ENCODE data around the gene GANC.

Gene GANC

GRCh38 chr15:42324308-42324707, 51.3 kb downstream of the GANC start:
- Histone ChIP-seq H3K4me1 (ENCODE audit: low read length) (no peaks in the 10 kb centered on the region), H3K4me3 (ENCODE audit: low read length) (no peak overlapping the region), H2AFZ (ENCODE audit: low read depth, low read length) (no peak overlapping the region), H4K20me1 (ENCODE audit: insufficient read depth, low read length) (no peaks in the 10 kb centered on the region), H3K27ac (ENCODE audit: low read length) (no peak overlapping the region), H3K27me3 (ENCODE audit: low read depth, low read length) (no peaks in the 10 kb centered on the region), H3K9ac (ENCODE audit: low read length) (no peak overlapping the region), H3K79me2 (ENCODE audit: low read length) (no peaks in the 10 kb centered on the region), H3K4me2 (ENCODE audit: low read length) (no peak overlapping the region), H3K36me3 (replicated peaks; ENCODE audit: low read depth, low read length) (peaks cover 17% of the 10 kb centered on the region), H3K9me3 (ENCODE audit: insufficient read depth, low read length) (no peaks in the 10 kb centered on the region)
- TF ChIP-seq EZH2phosphoT487 (IDR thresholded peaks at IDR 0.05; ENCODE audit: low read depth): no peak
- TF ChIP-seq, protein P1, sequence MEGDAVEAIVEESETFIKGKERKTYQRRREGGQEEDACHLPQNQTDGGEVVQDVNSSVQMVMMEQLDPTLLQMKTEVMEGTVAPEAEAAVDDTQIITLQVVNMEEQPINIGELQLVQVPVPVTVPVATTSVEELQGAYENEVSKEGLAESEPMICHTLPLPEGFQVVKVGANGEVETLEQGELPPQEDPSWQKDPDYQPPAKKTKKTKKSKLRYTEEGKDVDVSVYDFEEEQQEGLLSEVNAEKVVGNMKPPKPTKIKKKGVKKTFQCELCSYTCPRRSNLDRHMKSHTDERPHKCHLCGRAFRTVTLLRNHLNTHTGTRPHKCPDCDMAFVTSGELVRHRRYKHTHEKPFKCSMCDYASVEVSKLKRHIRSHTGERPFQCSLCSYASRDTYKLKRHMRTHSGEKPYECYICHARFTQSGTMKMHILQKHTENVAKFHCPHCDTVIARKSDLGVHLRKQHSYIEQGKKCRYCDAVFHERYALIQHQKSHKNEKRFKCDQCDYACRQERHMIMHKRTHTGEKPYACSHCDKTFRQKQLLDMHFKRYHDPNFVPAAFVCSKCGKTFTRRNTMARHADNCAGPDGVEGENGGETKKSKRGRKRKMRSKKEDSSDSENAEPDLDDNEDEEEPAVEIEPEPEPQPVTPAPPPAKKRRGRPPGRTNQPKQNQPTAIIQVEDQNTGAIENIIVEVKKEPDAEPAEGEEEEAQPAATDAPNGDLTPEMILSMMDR (IDR thresholded peaks at IDR 0.05; ENCODE audit: low read depth, low read length): no peak

DNA sequence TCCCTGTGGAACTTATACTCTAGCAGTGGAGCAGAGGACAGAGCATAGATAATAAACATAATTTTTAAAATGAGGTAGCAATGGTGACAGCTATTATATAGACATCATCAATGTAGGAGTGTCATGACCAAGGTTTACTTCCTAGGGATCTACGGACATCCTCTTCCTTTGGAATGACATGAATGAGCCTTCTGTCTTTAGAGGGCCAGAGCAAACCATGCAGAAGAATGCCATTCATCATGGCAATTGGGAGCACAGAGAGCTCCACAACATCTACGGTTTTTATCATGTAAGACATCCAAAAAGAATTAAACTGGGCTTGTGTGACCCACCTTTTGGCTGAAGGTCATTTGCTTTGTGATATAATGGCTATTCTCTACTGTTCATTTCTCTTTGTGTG, 56.2 kb downstream of the GANC start:
- peaks cover 14% of the 10 kb centered on the region for H3K36me3 ChIP-seq (replicated peaks; ENCODE audit: low read depth, low read length)
- H3K27ac ChIP-seq (ENCODE audit: low read length): no peak overlapping the region
- no peak overlapping the region for H3K9ac ChIP-seq (ENCODE audit: low read length)
- H3K79me2 ChIP-seq (ENCODE audit: low read length): no peaks in the 10 kb centered on the region
- TF ChIP-seq, protein P1 (IDR thresholded peaks at IDR 0.05; ENCODE audit: low read depth, low read length): no peak
- TF ChIP-seq EZH2phosphoT487 (IDR thresholded peaks at IDR 0.05; ENCODE audit: low read depth): no peak
- no peaks in the 10 kb centered on the region for H3K9me3 ChIP-seq (ENCODE audit: insufficient read depth, low read length)
- no peaks in the 10 kb centered on the region for H4K20me1 ChIP-seq (ENCODE audit: insufficient read depth, low read length)
- no peaks in the 10 kb centered on the region for H3K27me3 ChIP-seq (ENCODE audit: low read depth, low read length)
- H3K4me1 ChIP-seq (ENCODE audit: low read length): no peaks in the 10 kb centered on the region
- H2AFZ ChIP-seq (ENCODE audit: low read depth, low read length): no peak overlapping the region
- H3K4me3 ChIP-seq (ENCODE audit: low read length): no peak overlapping the region
- no peak overlapping the region for H3K4me2 ChIP-seq (ENCODE audit: low read length)

DNA sequence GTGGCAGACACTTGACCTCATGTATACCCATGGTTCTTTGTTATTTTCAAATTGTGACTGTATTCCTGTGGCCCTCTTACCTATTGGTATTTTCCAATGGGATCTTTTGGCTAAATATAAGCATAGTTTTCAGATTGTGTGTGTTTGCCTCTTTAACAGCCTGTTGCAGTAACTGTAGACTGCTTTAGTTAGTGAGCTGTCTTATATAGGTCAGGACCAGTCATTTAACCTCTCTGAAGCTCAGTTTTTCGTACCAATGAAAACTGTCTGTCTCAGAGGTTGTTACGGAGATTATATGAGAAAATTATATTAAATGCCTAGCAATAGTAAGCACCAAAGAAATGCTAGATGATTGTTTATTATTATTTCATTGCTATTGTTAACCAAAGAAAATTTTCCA, 57.0 kb downstream of the GANC start:
- Histone ChIP-seq H3K36me3 (replicated peaks; ENCODE audit: low read depth, low read length) (peaks cover 17% of the 10 kb centered on the region), H3K9ac (ENCODE audit: low read length) (no peak overlapping the region)
- TF ChIP-seq, protein P1 (IDR thresholded peaks at IDR 0.05; ENCODE audit: low read depth, low read length): no peak
- TF ChIP-seq EZH2phosphoT487 (IDR thresholded peaks at IDR 0.05; ENCODE audit: low read depth): no peak

GRCh38 chr15:42331235-42331634, 58.2 kb downstream of the GANC start:
- H3K27ac ChIP-seq (ENCODE audit: low read length): no peak overlapping the region
- H3K9ac ChIP-seq (ENCODE audit: low read length): no peak overlapping the region

More for the DNA sequence above, 57.0 kb downstream of the GANC start:
- Histone ChIP-seq H3K9me3 (ENCODE audit: insufficient read depth, low read length) (peaks cover 3% of the 10 kb centered on the region; the same call in 1 of the 2 replicates), H3K4me3 (ENCODE audit: low read length) (no peak overlapping the region), H3K27me3 (ENCODE audit: low read depth, low read length) (no peaks in the 10 kb centered on the region), H2AFZ (ENCODE audit: low read depth, low read length) (no peak overlapping the region), H3K4me1 (ENCODE audit: low read length) (no peaks in the 10 kb centered on the region), H4K20me1 (ENCODE audit: insufficient read depth, low read length) (no peaks in the 10 kb centered on the region), H3K4me2 (ENCODE audit: low read length) (no peak overlapping the region), H3K27ac (ENCODE audit: low read length) (no peak overlapping the region), H3K79me2 (ENCODE audit: low read length) (no peaks in the 10 kb centered on the region)

More at GRCh38 chr15:42331235-42331634, 58.2 kb downstream of the GANC start:
- H2AFZ ChIP-seq (ENCODE audit: low read depth, low read length): no peak overlapping the region
- no peak overlapping the region for H3K4me3 ChIP-seq (ENCODE audit: low read length)
- TF ChIP-seq EZH2phosphoT487 (IDR thresholded peaks at IDR 0.05; ENCODE audit: low read depth): no peak
- TF ChIP-seq, protein P1 (IDR thresholded peaks at IDR 0.05; ENCODE audit: low read depth, low read length): no peak
- no peaks in the 10 kb centered on the region for H3K4me1 ChIP-seq (ENCODE audit: low read length)
- H4K20me1 ChIP-seq (ENCODE audit: insufficient read depth, low read length): no peaks in the 10 kb centered on the region
- H3K36me3 ChIP-seq (replicated peaks; ENCODE audit: low read depth, low read length): peaks cover 17% of the 10 kb centered on the region
- peaks cover 3% of the 10 kb centered on the region; the same call in 1 of the 2 replicates for H3K9me3 ChIP-seq (ENCODE audit: insufficient read depth, low read length)
- no peak overlapping the region for H3K4me2 ChIP-seq (ENCODE audit: low read length)
- H3K79me2 ChIP-seq (ENCODE audit: low read length): no peaks in the 10 kb centered on the region
- no peaks in the 10 kb centered on the region for H3K27me3 ChIP-seq (ENCODE audit: low read depth, low read length)

Data from OCI-LY3 (cell line).